Progenitor cell of endocrine pancreas (in vitro differentiated cells): Measurements from ENCODE around the gene BRIP1. TPM values are rescaled to one million over a fixed set of nuclear protein-coding genes. Genes with fewer than 3 reads are reported as not detected.

Source experiments
- DNase-seq: peaks from one replicate; pipeline ENCODE4 v3.0.0; 2021; ENCODE audit warnings: low spot score; ENCODE audit not compliant: unreplicated experiment
- H3K27ac Mint-ChIP-seq: 2 replicates; pipeline ENCODE4 v1.8.0; 2021; ENCODE audit warnings: mild to moderate bottlenecking, moderate library complexity, mixed read lengths
- H3K27me3 Mint-ChIP-seq: 2 replicates; pipeline ENCODE4 v1.8.0; 2021; ENCODE audit warnings: mixed read lengths
- H3K36me3 Mint-ChIP-seq: 2 replicates; pipeline ENCODE4 v1.8.0; 2022; ENCODE audit warnings: mixed read lengths; ENCODE audit not compliant: insufficient read depth
- H3K4me1 Mint-ChIP-seq: 2 replicates; pipeline ENCODE4 v1.8.0; 2021; ENCODE audit warnings: low read depth, mixed read lengths
- H3K4me3 Mint-ChIP-seq: 2 replicates; pipeline ENCODE4 v1.8.0; 2021; ENCODE audit warnings: low read depth, mild to moderate bottlenecking, moderate library complexity, mixed read lengths
- H3K9me3 Mint-ChIP-seq: 2 replicates; pipeline ENCODE4 v1.8.0; 2021; ENCODE audit warnings: low read depth, mixed read lengths
- CTCF ChIP-seq: fragments of 200-600 bp; sonication (generic); IDR thresholded peaks from one replicate; pipeline ENCODE4 v1.5.0; 2021; ENCODE audit warnings: antibody characterized with exemption, mild to moderate bottlenecking; ENCODE audit not compliant: unreplicated experiment
- total RNA-seq: library from RNA; stranded (reverse); gene quantifications from 2 replicates; pipeline ENCODE4 v1.2.1, GENCODE V29; 2021

Gene BRIP1
- total RNA-seq, 1 donor from 2014 or later: 13.5 TPM

GRCh38 chr17:61709567-61709966 is 153.8 kb downstream of the BRIP1 start:
- Mint-ChIP-seq H3K36me3 (peaks cover 19% of the 10 kb centered on the region), H3K9me3 (peaks cover 22% of the 10 kb centered on the region), H3K27ac (no peak overlapping the region), H3K4me1 (no peaks in the 10 kb centered on the region), H3K27me3 (no peaks in the 10 kb centered on the region), H3K4me3 (no peak overlapping the region)
- no peak for TF ChIP-seq CTCF
- DNase-seq: no peak

- Mint-ChIP-seq H3K9me3 (peaks cover 57% of the 10 kb centered on the region), H3K27ac (no peak overlapping the region), H3K4me3 (no peak overlapping the region), H3K4me1 (no peaks in the 10 kb centered on the region), H3K36me3 (peaks cover 39% of the 10 kb centered on the region), H3K27me3 (no peaks in the 10 kb centered on the region)
- DNase-seq: no peak
- TF ChIP-seq CTCF: no peak
Observed at GRCh38 chr17:61704935-61705449, 158.3 kb downstream of the BRIP1 start.

- peaks cover 47% of the 10 kb centered on the region for H3K36me3 Mint-ChIP-seq
- no peak for DNase-seq
- no peak overlapping the region for H3K4me3 Mint-ChIP-seq
- peaks cover 70% of the 10 kb centered on the region for H3K9me3 Mint-ChIP-seq
- no peak for TF ChIP-seq CTCF
- no peaks in the 10 kb centered on the region for H3K4me1 Mint-ChIP-seq
- no peaks in the 10 kb centered on the region for H3K27me3 Mint-ChIP-seq
- no peak overlapping the region for H3K27ac Mint-ChIP-seq
Observed at GRCh38 chr17:61702450-61702849, 160.9 kb downstream of the BRIP1 start.

- Mint-ChIP-seq H3K4me1 (no peaks in the 10 kb centered on the region), H3K36me3 (peaks cover 46% of the 10 kb centered on the region), H3K9me3 (peaks cover 68% of the 10 kb centered on the region), H3K27ac (no peak overlapping the region), H3K4me3 (no peak overlapping the region), H3K27me3 (no peaks in the 10 kb centered on the region)
- no peak for DNase-seq
- TF ChIP-seq CTCF: no peak
Observed at GRCh38 chr17:61701978-61702377, 161.3 kb downstream of the BRIP1 start.

GRCh38 chr17:61701334-61701733 is 162.0 kb downstream of the BRIP1 start:
- H3K9me3 Mint-ChIP-seq: peaks cover 65% of the 10 kb centered on the region
- H3K27me3 Mint-ChIP-seq: no peaks in the 10 kb centered on the region
- H3K27ac Mint-ChIP-seq: no peak overlapping the region
- no peaks in the 10 kb centered on the region for H3K4me1 Mint-ChIP-seq
- H3K4me3 Mint-ChIP-seq: no peak overlapping the region
- peaks cover 46% of the 10 kb centered on the region for H3K36me3 Mint-ChIP-seq
- no peak for TF ChIP-seq CTCF
- DNase-seq: no peak
